ENCODE measurements around the gene APMAP. TPM values are rescaled to one million over a fixed set of nuclear protein-coding genes. Genes with fewer than 3 reads are reported as not detected.

The APMAP gene
- total RNA-seq, 3 donors from 2014 or later (not counting 1 experiment from before 2014, with no cell fraction given), result 205 to 212 (median 207) TPM

DNA sequence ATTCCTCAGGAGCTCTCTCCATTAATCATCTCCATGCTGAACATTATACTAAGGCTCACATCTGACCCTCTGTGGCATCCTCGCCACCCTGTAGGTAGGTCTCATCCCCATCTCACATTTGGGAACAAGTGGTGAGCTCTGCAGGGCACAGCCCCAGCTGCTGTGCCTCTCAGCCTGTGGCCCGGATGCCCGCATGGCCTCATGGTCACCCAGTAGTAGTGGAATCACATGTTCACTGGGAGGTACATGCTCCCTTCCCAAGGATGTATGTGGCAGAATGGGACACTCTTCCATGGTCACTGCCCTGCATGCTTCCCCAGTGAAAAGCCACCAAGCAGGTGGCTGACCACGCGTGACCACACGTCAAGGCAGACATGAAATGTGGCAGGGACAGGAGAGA lies 26.3 kb upstream of the APMAP start:
- Mint-ChIP-seq H3K36me3 (no peaks in the 10 kb centered on the region), H3K9me3 (no peaks in the 10 kb centered on the region), H3K4me1 (peaks cover 37 to 43% of the 10 kb centered on the region in 2 donors), H3K27ac (peak overlapping the region; percentile 75 to 85), H3K27me3 (ENCODE audit: low read depth in 2 of 2) (no peaks in the 10 kb centered on the region), H3K4me3 (no peak overlapping the region)
- Histone ChIP-seq H3K27ac (ENCODE audit: low read length) (no peak overlapping the region), H3K27me3 (ENCODE audit: control insufficient read depth, insufficient read depth, low read length) (no peaks in the 10 kb centered on the region), H3K9me3 (ENCODE audit: control insufficient read depth, insufficient read depth, low read length) (no peaks in the 10 kb centered on the region), H3K4me1 (ENCODE audit: control insufficient read depth, insufficient read depth, low read length) (peaks cover 34% of the 10 kb centered on the region), H3K36me3 (ENCODE audit: control insufficient read depth, insufficient read depth, low read length) (peaks cover 61% of the 10 kb centered on the region), H3K4me3 (ENCODE audit: low read length) (no peak overlapping the region)
- intact Hi-C loops (cut with micrococcal nuclease), result no loop called here
- DNase-seq, result no peak
- no peak for ATAC-seq
- TF ChIP-seq, protein P1, sequence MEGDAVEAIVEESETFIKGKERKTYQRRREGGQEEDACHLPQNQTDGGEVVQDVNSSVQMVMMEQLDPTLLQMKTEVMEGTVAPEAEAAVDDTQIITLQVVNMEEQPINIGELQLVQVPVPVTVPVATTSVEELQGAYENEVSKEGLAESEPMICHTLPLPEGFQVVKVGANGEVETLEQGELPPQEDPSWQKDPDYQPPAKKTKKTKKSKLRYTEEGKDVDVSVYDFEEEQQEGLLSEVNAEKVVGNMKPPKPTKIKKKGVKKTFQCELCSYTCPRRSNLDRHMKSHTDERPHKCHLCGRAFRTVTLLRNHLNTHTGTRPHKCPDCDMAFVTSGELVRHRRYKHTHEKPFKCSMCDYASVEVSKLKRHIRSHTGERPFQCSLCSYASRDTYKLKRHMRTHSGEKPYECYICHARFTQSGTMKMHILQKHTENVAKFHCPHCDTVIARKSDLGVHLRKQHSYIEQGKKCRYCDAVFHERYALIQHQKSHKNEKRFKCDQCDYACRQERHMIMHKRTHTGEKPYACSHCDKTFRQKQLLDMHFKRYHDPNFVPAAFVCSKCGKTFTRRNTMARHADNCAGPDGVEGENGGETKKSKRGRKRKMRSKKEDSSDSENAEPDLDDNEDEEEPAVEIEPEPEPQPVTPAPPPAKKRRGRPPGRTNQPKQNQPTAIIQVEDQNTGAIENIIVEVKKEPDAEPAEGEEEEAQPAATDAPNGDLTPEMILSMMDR (IDR thresholded peaks at IDR 0.05), result no peak
- WGBS (ENCODE audit: insufficient coverage), result 85% methylated on average over 6 of the region's 6 CpGs

DNA sequence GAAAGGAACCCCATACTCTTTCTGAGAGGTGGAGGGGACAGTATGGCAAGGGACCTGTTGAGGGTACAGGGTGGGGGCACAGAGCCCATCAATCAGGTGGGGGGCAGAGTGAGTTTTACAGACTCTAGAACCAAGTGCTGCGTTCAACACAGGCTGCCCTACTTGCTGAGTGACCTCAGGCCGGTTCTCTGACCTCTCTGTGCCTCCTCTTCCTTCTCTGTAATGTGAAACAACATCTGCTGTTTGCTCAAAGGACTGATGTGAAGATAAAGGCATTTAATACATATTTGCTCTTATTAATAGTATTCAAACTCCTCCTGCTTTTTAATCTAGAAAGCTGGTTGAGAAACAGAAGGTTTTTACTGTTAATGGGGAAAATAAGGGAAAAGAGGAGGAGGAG lies 25.9 kb upstream of the APMAP start:
- peak overlapping the region; percentile 75 to 85 for H3K27ac Mint-ChIP-seq
- intact Hi-C loops (cut with micrococcal nuclease), result no loop called here
- TF ChIP-seq, protein P1 (IDR thresholded peaks at IDR 0.05), result no peak
- WGBS (ENCODE audit: insufficient coverage), result 95% methylated on average over 2 of the region's 2 CpGs
- no peak for ATAC-seq
- no peak overlapping the region for H3K4me3 ChIP-seq (ENCODE audit: low read length)
- no peaks in the 10 kb centered on the region for H3K9me3 Mint-ChIP-seq
- DNase-seq, result no peak
- H3K36me3 Mint-ChIP-seq, result no peaks in the 10 kb centered on the region
- H3K9me3 ChIP-seq (ENCODE audit: control insufficient read depth, insufficient read depth, low read length), result no peaks in the 10 kb centered on the region
- peaks cover 32 to 39% of the 10 kb centered on the region in 2 donors for H3K4me1 Mint-ChIP-seq
- peaks cover 62% of the 10 kb centered on the region for H3K36me3 ChIP-seq (ENCODE audit: control insufficient read depth, insufficient read depth, low read length)
- H3K27me3 Mint-ChIP-seq (ENCODE audit: low read depth in 2 of 2), result no peaks in the 10 kb centered on the region
- H3K27ac ChIP-seq (ENCODE audit: low read length), result no peak overlapping the region
- H3K4me3 Mint-ChIP-seq, result no peak overlapping the region
- peaks cover 30% of the 10 kb centered on the region for H3K4me1 ChIP-seq (ENCODE audit: control insufficient read depth, insufficient read depth, low read length)
- no peaks in the 10 kb centered on the region for H3K27me3 ChIP-seq (ENCODE audit: control insufficient read depth, insufficient read depth, low read length)

DNA sequence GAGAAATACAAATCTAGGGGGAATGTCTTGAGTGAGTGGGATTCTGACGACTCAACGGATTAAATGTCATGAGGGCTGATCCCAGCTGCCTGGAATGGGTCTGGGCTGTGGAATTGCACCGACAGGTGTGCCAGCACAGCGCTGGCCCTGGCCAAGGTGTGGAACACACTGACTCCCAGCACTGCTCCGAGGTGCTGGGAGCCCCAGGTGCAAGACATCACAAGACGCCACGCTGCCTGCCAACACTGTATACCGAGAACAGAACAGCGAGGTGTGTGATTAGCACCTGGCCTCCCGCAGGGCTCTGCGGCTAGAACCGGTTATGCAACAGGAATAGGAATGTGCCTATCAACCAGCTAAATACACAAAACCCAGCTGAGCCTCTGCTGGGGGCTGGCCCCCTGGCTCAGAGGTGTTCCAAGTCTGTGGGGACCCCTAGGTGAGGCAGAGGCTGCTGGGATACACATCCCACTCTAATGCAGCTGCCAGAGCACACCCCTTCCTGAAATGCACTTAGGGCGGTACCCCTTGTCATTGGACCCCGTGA lies 24.8 kb upstream of the APMAP start:
- Histone ChIP-seq H3K27ac (ENCODE audit: low read length) (no peak overlapping the region), H3K27me3 (ENCODE audit: control insufficient read depth, insufficient read depth, low read length) (no peaks in the 10 kb centered on the region), H3K4me1 (ENCODE audit: control insufficient read depth, insufficient read depth, low read length) (peaks cover 27% of the 10 kb centered on the region), H3K9me3 (ENCODE audit: control insufficient read depth, insufficient read depth, low read length) (no peaks in the 10 kb centered on the region), H3K4me3 (ENCODE audit: low read length) (no peak overlapping the region), H3K36me3 (ENCODE audit: control insufficient read depth, insufficient read depth, low read length) (peaks cover 65% of the 10 kb centered on the region)
- TF ChIP-seq, protein P1 (IDR thresholded peaks at IDR 0.05), result no peak
- H3K27ac Mint-ChIP-seq, result peak overlapping the region; percentile 75 to 85
- 96% methylated on average over 14 of the region's 14 CpGs for WGBS (ENCODE audit: insufficient coverage)
- no peaks in the 10 kb centered on the region for H3K36me3 Mint-ChIP-seq
- no peaks in the 10 kb centered on the region for H3K9me3 Mint-ChIP-seq
- ATAC-seq (no peak), DNase-seq (no peak)
- no peaks in the 10 kb centered on the region for H3K27me3 Mint-ChIP-seq (ENCODE audit: low read depth in 2 of 2)
- intact Hi-C loops (cut with micrococcal nuclease), result no loop called here
- peaks cover 29 to 36% of the 10 kb centered on the region in 2 donors for H3K4me1 Mint-ChIP-seq
- H3K4me3 Mint-ChIP-seq, result no peak overlapping the region

DNA sequence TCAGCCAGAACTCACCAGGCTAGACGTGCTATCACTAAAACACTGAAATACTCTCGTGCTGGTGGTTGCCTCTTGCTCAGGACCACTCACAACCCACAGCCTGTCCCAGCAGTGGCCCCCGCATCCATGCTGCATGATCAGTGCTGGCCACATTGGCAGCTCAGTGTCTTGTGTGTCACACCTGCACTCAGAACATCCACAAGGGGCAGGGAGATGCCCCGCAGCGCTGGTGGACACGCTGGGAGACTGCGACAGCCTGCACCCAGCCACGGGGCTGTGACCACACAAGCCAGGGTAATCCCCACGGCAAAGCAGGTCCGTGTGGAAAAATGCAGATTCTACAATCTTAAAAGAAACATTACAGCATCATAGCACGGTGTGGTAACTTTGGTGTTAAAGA lies 23.9 kb upstream of the APMAP start:
- no peak for DNase-seq
- Mint-ChIP-seq H3K4me1 (peaks cover 29 to 36% of the 10 kb centered on the region in 2 donors), H3K27ac (peak overlapping the region; percentile 75 to 85), H3K27me3 (ENCODE audit: low read depth in 2 of 2) (no peaks in the 10 kb centered on the region), H3K36me3 (no peaks in the 10 kb centered on the region), H3K4me3 (no peak overlapping the region), H3K9me3 (no peaks in the 10 kb centered on the region)
- Histone ChIP-seq H3K36me3 (ENCODE audit: control insufficient read depth, insufficient read depth, low read length) (peaks cover 69% of the 10 kb centered on the region), H3K4me1 (ENCODE audit: control insufficient read depth, insufficient read depth, low read length) (peaks cover 27% of the 10 kb centered on the region), H3K4me3 (ENCODE audit: low read length) (no peak overlapping the region), H3K27me3 (ENCODE audit: control insufficient read depth, insufficient read depth, low read length) (no peaks in the 10 kb centered on the region), H3K27ac (ENCODE audit: low read length) (peak overlapping the region; percentile 43), H3K9me3 (ENCODE audit: control insufficient read depth, insufficient read depth, low read length) (no peaks in the 10 kb centered on the region)
- TF ChIP-seq, protein P1 (IDR thresholded peaks at IDR 0.05), result no peak
- intact Hi-C loops (cut with micrococcal nuclease), result no loop called here
- 88% methylated on average over 10 of the region's 11 CpGs for WGBS (ENCODE audit: insufficient coverage)
- ATAC-seq, result no peak

Measured in natural killer cell (primary cell).